ENCODE data around the gene TBC1D24.
A peak's percentile ranks its signal among the peaks of the same experiment; 100 is the strongest.

The TBC1D24 gene

GRCh38 chr16:2450535-2450934, 24.4 kb upstream of the TBC1D24 start:
- peak; percentile 70 for DNase-seq (ENCODE audit: low spot score)

GRCh38 chr16:2450975-2451381, 23.9 kb upstream of the TBC1D24 start:
- DNase-seq (ENCODE audit: low spot score), result no peak

- DNase-seq (ENCODE audit: low spot score), result no peak
These were observed 23.0 kb upstream of the TBC1D24 start for GRCh38 chr16:2451851-2452320.

GRCh38 chr16:2452650-2453049, 22.3 kb upstream of the TBC1D24 start:
- DNase-seq (ENCODE audit: low spot score), result no peak

- DNase-seq (ENCODE audit: low spot score), result no peak
These were observed 19.7 kb upstream of the TBC1D24 start for GRCh38 chr16:2455081-2455845.

- no peak for DNase-seq (ENCODE audit: low spot score)
These were observed 18.3 kb upstream of the TBC1D24 start for GRCh38 chr16:2456551-2457153.

GRCh38 chr16:2457267-2457666, 17.7 kb upstream of the TBC1D24 start:
- DNase-seq (ENCODE audit: low spot score), result no peak

- no peak for DNase-seq (ENCODE audit: low spot score)
These were observed 17.0 kb upstream of the TBC1D24 start for GRCh38 chr16:2457946-2458345.

- no peak for DNase-seq (ENCODE audit: low spot score)
These were observed 15.9 kb upstream of the TBC1D24 start for GRCh38 chr16:2458887-2459646.

- peak; percentile 94 for DNase-seq (ENCODE audit: low spot score)
These were observed 15.1 kb upstream of the TBC1D24 start, which contains the start of gene TEDC2 for GRCh38 chr16:2459647-2460390. Gene TEDC2 (plus strand): TSS chr16:2460109. CDS start chr16:2460145, 36 bp downstream.

- DNase-seq (ENCODE audit: low spot score), result no peak
These were observed 14.6 kb upstream of the TBC1D24 start for GRCh38 chr16:2460391-2460713.

GRCh38 chr16:2460916-2461315, 14.0 kb upstream of the TBC1D24 start:
- no peak for DNase-seq (ENCODE audit: low spot score)

- no peak for DNase-seq (ENCODE audit: low spot score)
These were observed 12.7 kb upstream of the TBC1D24 start for GRCh38 chr16:2462031-2462866.

GRCh38 chr16:2464333-2464732, 10.6 kb upstream of the TBC1D24 start:
- DNase-seq (ENCODE audit: low spot score), result no peak

- DNase-seq (ENCODE audit: low spot score), result no peak
These were observed 9.1 kb upstream of the TBC1D24 start for GRCh38 chr16:2465653-2466415.

GRCh38 chr16:2466667-2467527, 8.0 kb upstream of the TBC1D24 start:
- no peak for DNase-seq (ENCODE audit: low spot score)

- peak; percentile 53 for DNase-seq (ENCODE audit: low spot score)
These were observed 7.2 kb upstream of the TBC1D24 start for GRCh38 chr16:2467528-2468232.

- no peak for DNase-seq (ENCODE audit: low spot score)
These were observed 6.6 kb upstream of the TBC1D24 start for GRCh38 chr16:2468233-2468724.

All from putamen (tissue), 1 donor.